NCI-H446 (cell line): ENCODE results near the gene MRPL24.
"Not testable (repeated sequence)": the region's sequence is repeated elsewhere in the genome, so short reads cannot be mapped to it uniquely, and the experiment has no call there.

ENCODE experiments used
- DNase-seq, 2 experiments: peaks; one replicate each; lab custom pipeline; 2025; lab: John Stamatoyannopoulos, UW

Gene MRPL24

GRCh38 chr1:156760092-156760795 is 19.4 kb upstream of the MRPL24 start:
- peak in 1 of 2 experiments; percentile 21 for DNase-seq

GRCh38 chr1:156757572-156758253 is 16.8 kb upstream of the MRPL24 start:
- DNase-seq = not testable (repeated sequence)

GRCh38 chr1:156756355-156756754 is 15.5 kb upstream of the MRPL24 start:
- DNase-seq = no peak

- DNase-seq = no peak
These were observed 14.7 kb upstream of the MRPL24 start for GRCh38 chr1:156755527-156755950.

- no peak for DNase-seq
These were observed 13.3 kb upstream of the MRPL24 start for GRCh38 chr1:156754219-156754618.

GRCh38 chr1:156752843-156753482 is 12.1 kb upstream of the MRPL24 start:
- DNase-seq = no peak

GRCh38 chr1:156751757-156752481 is 11.0 kb upstream of the MRPL24 start:
- DNase-seq = peak; percentile 84 to 98

- DNase-seq = no peak
These were observed 10.5 kb upstream of the MRPL24 start, which contains the start of gene HDGF for GRCh38 chr1:156751451-156751756. TSS of gene HDGF (minus strand) at chr1:156751675. CDS start at chr1:156751429, 246 bp downstream.

GRCh38 chr1:156750711-156751450 is 10.0 kb upstream of the MRPL24 start:
- DNase-seq = peak in 1 of 2 experiments; percentile 50

GRCh38 chr1:156750191-156750672 is 9.3 kb upstream of the MRPL24 start:
- DNase-seq = no peak

GRCh38 chr1:156749419-156750118 is 8.7 kb upstream of the MRPL24 start:
- no peak for DNase-seq

- no peak for DNase-seq
These were observed 8.0 kb upstream of the MRPL24 start for GRCh38 chr1:156748670-156749418.

GRCh38 chr1:156747742-156748669 is 7.1 kb upstream of the MRPL24 start:
- DNase-seq = no peak

- DNase-seq = peak; percentile 62 to 79
These were observed 6.1 kb upstream of the MRPL24 start for GRCh38 chr1:156746728-156747631.

- no peak for DNase-seq
These were observed 5.5 kb upstream of the MRPL24 start for GRCh38 chr1:156746406-156746727.

GRCh38 chr1:156745881-156746280 is 5.0 kb upstream of the MRPL24 start:
- DNase-seq = no peak

GRCh38 chr1:156744786-156745419 is 4.0 kb upstream of the MRPL24 start:
- DNase-seq = no peak

- no peak for DNase-seq
These were observed 3.5 kb upstream of the MRPL24 start for GRCh38 chr1:156744344-156744743.
